GM18519 (cell line): ENCODE measurements around the gene MMD2.

ENCODE experiments used
- ATAC-seq: cut with Tn5 transposase; IDR thresholded peaks from one replicate; pipeline ENCODE4 v1.9.1; 2021; ENCODE audit warnings: mild to moderate bottlenecking, moderate library complexity; ENCODE audit not compliant: unreplicated experiment, low FRiP score

Gene MMD2

GRCh38 chr7:4873071-4873944, 85.7 kb downstream of the MMD2 start:
- ATAC-seq, result no peak

DNA sequence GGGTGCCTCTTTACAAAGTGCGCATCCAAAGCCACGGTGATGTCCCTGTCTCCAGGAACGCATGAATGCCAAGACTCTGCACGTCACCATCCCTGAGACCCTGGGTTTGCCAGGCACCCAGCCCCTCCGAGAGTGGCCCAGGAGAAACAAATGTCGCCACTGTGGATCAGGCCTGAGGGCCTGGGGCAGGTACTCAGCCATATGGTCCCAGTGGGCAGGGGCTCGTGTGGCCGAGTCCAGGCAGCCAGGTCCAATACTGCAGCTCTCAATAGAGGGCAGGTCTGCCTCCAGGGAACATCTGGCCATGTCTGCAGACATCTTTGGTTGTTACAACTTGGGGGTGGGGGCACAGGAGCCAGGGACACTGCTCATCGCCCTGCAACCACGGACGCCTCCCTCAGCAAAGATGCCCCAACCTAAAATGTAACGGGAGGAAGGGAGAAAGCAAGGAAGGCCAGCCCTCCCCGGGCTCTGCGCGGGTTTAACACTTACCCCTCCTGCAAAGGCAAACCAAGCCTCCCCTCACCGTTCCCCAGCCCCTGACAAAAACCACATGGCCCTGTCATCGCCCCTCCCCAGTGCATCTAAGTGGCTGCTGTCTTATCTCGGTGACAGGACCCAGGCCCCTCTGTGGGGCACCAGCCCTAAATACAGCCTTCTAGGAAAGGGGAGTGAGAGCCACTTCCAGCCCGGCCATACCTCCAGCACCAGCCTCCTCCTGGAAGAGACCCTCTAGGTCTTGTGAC, 86.9 kb downstream of the MMD2 start:
- ATAC-seq, result no peak

DNA sequence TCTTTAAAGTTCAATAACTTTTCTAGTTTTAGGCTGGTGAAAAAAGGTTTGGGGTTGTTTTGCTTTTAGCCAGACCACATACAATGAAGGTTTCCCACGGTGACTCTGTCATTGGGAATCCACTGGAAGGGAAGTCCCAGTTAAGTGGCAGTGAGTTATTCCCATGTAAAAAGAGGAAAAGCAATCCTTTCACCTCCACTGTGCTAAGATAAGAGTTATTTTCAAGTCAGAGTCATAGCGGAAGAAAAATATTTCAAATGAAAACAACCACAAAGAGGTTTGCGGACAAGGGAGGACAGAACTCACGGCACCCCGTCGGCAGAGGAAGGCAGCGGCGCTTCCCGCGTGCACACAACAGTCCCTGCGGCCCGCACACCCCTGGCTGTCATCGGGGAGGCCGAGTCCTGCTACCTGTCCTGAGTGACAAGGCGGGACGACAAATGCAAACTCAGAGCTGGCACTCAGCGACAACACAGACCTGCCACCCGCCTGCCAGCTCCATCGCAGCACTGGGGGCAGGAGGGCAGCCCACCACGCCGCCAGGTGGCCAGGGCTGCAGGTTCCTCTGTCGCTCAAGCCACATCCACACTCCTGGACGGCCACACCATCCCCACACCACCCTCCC, 87.8 kb downstream of the MMD2 start:
- ATAC-seq, result no peak

DNA sequence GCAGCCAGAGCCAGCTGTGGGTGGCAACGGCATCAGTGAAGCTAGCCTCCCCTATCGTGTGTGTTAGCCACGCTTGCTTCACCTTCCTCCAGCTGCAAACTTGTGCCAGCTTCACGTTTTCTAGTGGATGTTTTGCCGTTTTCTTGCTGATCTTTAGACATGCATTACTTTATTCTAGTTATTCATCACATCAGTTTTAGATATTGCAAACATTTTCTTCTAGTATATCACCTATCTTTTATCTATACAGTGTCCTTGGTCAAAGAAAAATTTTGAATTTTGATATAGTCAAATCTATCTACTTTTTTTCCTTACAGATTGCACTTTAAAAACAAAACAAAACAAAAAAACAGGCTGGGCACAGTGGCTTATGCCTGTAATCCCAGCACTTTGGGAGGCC, 90.5 kb downstream of the MMD2 start:
- no peak for ATAC-seq

GRCh38 chr7:4866528-4867496, 92.2 kb downstream of the MMD2 start:
- ATAC-seq, result no peak

DNA sequence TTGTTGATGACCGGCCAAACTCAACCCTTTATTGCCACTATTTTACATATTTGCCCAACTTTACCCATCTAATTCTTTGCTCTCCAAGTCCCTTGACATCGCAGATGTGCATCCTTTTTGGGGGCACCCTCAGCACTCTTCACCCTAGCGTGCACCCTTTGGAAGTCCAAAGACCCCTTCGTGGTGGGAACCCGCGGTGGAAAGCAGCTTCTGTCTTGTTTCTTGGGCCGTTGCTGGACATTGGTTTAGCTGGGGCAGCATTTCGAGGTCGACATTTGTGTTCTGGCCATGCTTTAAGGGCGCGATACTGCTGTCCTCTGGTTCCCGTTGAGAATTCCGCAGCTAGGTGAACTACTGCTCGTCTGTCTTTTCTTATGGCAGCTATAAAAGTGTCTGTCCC, 96.8 kb downstream of the MMD2 start:
- ATAC-seq, result no peak

GRCh38 chr7:4861673-4862072, 97.3 kb downstream of the MMD2 start, which contains the start of gene PAPOLB:
Gene PAPOLB (minus strand): TSS chr7:4862030. CDS start chr7:4861810, 220 bp downstream.
- no peak for ATAC-seq

DNA sequence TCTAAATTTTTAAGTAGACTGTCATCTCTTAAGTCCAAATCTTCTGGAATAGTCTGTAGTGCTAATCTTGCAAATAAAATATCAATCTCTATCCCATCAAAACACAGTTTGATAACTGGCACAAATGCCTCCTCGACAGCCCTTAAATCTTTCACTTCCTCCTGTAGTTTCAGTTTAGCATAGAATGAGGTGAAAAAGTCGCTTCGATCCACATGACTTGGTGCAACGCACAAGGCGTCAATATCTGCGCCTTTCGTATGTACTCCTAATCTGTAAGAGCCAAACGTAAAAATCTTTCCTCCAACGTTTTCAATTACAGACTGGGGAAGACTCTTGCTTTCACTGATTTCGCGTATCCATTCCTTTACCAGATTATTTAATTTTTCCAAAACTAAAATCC, 97.8 kb downstream of the MMD2 start:
- no peak for ATAC-seq

DNA sequence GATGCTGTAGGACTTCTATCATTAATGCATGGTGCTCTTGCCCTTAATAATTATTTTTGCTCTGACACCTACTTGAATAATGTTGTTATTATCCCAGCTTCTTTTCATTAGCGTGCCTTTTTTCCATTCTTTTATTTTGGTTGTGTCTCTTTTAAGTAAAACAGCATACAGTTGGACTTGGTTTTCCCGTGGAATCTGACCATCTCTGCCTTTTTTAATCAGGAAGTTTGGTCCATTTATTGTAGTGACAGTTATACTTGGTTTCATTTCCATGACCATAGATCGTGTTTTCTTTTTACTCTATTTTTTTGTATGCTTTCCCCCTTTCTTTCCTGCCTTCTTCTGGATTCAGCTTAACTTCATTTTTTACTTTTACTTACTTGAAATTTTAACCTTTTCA, 101.8 kb downstream of the MMD2 start:
- no peak for ATAC-seq

GRCh38 chr7:4856336-4857057, 102.5 kb downstream of the MMD2 start:
- no peak for ATAC-seq
